HG03460 (cell line): Measurements from ENCODE around the gene WDR48.
A peak's percentile ranks its signal among the peaks of the same experiment; 100 is the strongest.

Source experiments
- ATAC-seq: cut with Tn5 transposase; IDR thresholded peaks from one replicate; pipeline ENCODE4 v1.9.1; 2021; ENCODE audit not compliant: unreplicated experiment

WDR48 gene

DNA sequence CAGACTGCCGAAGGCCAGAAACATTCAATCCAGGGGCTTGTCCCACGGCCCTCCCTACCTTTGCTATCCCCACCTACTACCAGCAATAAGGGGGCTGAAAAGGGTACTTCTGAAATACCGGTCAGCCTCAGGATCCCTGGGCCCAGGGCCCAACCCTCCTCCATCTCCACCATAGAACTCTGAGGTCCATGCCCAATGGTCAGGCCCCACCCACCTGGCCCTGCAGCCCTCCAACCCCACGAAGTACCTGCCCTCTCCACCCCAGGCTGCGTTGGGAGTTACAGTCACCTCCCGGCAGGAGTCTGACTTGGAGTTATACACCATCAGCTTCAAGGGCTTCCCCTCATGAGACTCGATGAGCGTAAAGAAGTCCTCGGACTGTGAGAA is 48.7 kb downstream of the WDR48 start:
- ATAC-seq: no peak

DNA sequence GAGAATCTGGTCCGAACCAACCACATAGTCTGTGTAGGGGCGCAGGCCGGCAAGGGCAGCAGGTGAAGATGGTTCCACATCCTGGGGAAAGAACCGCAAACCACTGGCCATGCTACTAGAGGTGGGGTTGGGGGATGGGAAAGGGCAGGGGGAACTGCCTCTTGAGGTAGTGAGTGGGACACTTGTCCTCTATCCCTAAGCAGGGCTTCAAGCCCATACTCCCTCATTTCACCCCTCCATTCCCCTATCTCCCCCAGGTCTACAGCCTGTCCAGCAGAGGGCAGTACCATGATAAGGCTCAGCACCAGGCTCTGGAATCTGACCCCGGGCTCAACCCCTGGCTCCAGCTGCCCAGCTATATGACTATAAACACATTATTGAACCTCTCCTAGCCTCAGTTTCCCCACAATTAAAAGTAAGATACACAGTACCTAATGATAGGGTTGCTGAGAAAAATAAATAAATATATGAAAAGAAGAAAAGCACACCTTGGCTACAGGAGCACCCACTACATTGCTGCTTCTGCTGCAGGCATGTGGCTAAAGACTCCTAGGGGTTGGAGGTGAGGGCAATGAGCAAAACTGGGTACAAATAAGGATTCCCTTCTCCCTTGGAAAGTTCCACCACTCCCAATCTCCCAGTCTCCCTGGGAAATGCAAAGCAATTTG is 49.3 kb downstream of the WDR48 start:
- ATAC-seq: no peak

DNA sequence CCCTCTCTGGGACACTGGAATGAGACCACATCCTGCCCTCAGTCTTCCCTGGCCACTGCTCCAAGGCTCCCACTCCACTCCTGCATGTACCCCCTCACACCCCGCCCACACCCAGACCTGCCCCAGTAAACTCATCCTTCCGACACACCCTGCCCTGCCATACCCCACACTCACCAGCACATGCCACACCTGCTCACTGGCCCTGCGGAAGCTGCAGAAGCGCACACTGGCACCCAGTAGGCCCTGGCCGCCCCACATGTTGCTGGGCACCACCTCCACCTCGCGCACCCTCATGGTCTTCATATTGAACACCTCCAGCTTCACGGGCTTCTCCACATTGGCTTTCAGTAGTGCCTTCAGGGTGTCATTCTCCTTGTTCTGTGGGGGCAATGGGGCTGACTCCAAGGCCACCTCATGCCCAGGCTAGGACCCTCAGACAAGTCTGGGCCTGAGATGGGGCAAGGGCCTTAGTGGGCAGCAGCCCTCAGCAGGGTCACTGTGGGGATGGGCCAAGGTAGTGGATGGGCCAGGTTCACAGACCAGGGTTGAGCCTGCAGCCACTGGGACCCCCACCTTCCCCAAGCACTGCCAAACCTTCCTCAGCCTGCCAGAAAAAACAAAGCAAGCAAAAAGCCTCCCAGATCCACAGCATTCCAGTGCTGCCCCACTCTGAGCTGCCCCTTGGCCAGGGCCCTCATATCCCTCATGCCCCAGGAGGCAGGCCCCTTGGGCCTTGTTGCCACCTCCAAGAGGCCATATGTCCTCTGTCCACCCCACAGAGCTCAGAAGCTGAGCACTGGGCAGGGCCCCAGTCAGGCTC is 50.9 kb downstream of the WDR48 start:
- ATAC-seq: no peak

DNA sequence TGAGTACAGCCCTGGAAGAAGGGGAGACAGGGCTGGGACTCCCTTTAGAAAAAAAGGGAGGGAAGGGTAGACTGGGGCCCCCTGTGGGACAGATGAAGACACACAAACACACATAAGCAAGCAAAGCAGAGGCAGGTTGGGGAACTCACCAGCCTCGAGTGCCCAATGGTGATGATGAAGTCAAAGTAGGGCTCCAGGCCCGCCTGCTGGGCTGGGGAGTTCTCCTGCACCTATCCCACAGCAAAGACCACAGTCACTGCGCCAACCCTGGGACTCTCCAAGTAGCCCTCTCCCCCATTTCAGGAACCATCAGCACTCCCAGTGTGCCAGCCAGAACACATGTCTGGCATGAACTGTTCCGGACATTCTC is 51.5 kb downstream of the WDR48 start:
- ATAC-seq: no peak

DNA sequence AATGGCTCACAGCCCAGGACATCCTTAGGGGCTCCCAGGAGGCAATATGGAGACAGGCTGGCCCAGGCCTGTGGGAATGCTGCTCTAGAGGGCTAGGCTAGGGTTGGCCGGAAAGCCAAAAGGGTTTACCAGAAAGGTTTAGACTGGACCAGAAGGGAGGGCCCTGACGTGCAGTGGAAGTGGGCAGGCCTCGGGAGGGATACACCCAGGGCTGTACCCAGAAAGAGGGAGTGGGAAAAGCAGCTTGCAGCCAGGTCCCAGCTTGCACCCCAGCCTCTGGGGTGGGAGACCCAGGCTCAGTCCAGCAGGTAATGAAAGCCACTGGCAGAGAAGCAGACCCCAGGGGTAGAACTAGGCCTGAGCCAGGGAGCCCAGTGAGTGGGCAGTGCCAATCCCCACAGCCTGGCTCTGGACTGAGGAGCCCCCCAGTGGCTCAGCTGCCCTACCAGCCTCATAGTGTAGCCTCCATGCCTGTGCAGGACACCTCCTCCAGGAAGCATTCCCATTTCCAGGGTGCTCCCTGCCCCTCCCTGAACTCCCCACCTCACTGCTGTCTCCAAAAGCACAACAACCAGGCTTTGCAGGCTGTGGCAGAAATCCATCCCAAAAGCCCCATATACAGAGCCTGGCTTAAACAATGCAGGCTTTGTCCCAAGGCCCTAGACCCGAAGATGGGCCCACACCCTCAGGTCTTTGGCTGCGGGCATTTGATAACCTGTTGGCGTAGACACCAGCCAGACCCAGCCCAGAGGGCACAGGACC is 52.2 kb downstream of the WDR48 start:
- ATAC-seq: no peak

DNA sequence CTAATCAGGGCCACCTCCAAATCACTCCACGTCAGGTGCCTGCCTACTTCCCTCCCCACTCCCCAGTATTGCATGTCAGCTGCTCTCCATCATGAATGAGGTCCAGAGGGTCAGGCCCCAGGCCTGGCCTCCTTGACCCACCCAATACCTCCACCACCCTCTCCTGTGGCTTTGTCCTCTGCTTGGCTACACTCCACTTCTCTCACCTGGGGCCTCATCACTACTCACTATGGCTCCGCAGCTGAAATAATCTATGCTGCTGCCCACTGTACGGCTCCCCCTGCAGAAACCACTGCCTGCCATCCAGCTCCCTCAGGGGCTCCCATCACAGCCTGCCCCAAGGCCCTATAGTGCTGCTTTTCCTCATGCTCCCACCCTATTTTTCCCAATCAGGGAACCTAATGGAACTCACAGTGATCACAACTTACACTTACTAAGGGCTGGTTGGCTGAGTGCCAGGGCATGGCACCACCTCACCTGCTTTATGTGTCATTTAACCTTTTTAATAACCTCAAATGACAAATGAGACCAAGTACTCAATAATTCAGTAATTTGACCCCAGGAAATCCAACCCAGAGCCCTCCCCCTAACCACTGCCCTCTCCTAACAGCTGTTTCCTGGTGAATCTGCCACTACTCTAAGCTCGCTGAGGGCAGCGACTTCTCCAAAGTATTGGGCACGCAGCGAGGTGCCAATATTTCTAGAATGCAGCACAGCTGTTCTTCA is 53.3 kb downstream of the WDR48 start:
- ATAC-seq: no peak

DNA sequence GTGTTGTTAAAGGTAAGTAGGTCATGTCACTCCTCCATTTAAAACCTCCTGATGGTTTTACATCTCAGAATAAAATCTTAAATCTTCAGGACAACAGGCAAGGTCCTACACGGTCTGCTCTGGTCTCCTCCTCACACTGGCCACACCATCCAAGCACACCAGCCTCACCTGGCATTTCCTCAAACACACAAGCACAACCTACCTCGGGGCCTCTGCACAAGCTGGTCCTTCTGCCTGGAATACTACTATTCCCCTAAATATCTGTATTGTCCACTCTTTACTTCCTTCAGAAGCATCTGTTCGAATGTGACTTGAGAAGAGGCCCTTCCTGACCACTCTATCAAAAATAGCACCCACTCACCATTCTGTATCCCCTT is 53.9 kb downstream of the WDR48 start:
- ATAC-seq: no peak

DNA sequence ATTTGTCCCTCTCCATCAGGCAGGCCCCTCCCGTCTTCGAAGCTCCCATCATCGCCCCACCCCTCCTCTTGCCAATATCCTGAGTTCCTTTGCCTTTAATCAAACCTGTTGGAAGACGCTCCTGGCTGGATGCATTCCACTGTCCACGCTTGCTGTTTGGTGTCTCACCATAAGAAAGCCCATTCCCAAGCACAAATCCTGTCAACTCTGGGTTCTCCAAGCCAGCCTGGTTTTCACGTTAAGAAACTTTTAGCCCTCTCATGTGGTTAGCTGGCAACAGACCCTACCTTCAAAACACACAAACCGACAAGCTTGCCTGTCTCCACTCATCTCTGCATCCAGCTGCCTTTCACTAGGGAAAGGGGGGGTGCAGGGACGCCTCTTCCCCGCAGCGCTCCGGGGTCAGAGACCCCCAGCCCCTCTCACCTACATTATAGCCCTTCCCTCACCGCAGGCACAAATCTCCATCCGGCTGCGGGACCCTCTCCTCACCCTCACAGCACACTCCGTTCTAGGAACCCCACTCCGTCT is 54.5 kb downstream of the WDR48 start:
- no peak for ATAC-seq

DNA sequence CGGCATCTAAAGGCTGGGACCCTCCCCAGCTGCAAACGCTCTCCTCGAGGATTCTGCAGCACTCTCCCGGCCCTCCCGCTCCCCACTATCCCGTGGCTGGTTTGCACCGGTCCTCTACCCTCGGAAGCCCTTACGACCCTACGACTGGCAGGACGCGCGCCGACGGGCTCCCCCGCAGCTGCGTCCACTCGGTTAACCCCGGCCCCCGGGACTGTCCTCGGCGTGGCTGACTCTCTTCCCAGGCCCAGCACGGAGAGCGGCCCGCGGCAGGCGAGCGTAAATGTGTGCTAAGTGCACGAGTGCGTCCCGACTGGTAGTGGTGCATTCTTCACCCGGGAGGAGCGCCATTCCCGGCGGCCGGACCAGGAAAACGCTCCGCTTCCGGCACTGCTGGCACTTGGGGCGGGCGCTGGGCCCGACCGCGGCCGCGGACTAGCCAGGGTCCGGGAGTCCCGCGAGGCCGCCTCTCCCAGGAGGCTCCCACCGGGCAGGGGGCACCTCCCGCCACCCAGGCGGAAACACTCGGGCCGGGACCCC is 55.1 kb downstream of the WDR48 start:
- peak; percentile 3 for ATAC-seq

DNA sequence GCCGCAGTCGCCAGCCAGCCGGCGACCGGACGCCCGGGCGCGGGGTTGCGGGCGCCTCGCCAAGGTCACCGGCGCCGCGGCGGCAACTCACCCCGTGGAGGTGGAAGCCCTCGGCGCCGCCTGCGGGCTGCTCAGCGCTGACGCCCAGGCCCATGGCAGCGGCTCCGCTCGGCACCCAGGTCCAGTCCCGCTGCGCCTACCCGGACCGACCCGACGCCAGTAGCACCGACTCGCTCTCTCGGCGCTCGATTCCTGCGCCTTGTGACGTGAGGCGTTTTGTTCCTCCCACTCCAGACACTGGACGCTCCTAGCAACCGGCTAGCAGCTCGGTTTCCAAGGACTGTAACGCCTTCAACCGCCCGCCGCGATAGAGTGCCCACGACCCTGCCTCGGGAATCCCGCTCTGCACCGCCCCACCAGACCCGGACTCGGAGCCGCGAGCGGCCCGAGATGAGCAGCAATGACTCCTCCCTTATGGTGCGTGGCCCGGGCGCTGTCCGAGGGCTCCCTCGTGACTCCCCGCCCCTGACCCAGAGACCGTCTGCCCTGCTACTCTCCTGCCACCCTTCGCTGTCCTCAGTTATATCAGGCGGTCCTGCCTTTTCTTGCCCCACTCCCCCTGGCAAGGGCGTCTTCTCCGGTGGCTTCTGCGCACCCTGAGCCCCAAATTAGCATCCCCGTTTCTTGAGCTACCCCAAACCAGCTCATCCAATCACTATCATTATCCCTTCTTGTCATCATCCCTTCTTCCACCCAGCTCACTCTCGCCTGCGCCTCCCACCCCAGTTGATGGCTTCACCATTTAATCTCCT is 55.8 kb downstream of the WDR48 start, which contains the start of the genes GORASP1 and TTC21A:
GORASP1 (minus strand) TSS at position 240 of the 812 bp plus-strand sequence; CDS start at position 154, 86 bp downstream.
TTC21A (plus strand) TSS at position 293 of the 812 bp plus-strand sequence; CDS start at position 451, 158 bp downstream.
- ATAC-seq: peak; percentile 46

DNA sequence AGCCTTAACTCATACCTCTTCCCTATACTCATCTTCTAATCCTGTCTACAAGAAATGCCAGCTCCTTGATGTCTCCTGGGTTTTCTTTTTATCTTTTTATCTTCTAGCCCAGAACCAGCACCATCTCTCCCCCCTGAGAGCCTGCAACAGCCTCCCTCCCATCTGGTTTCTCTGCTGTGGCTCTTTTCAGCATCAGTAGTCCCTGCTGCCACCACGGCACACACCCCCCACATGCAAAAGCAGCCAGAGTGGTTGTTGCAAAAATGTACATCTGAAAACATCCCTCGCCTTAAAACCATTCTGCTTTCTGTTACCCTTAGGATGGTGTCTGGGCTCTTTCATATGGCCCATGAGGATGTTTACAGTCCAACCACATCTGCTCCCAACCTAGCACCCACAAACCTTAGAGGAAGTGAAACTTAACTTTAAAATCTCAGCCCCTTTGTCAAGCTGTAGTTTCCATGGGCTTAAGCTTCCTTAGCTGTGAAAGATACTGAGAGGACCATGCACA is 56.4 kb downstream of the WDR48 start:
- ATAC-seq: peak; percentile 80

DNA sequence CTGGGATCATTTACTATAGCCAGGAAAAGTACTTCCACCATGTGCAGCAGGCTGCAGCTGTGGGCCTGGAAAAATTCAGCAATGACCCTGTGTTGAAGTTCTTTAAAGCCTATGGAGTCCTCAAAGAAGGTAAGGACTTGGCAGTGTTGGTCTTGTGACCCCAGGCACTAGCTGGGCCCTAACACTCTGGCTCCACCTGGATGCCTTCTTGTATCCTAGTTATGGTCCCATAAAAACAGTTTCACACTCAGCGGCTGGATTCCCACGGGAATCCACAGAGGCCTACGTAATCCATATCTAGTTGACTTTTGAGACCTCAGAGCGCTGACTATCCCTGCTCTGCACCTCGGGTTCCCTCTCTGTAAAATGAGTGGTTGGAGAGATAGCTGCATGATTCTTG is 57.3 kb downstream of the WDR48 start:
- no peak for ATAC-seq

DNA sequence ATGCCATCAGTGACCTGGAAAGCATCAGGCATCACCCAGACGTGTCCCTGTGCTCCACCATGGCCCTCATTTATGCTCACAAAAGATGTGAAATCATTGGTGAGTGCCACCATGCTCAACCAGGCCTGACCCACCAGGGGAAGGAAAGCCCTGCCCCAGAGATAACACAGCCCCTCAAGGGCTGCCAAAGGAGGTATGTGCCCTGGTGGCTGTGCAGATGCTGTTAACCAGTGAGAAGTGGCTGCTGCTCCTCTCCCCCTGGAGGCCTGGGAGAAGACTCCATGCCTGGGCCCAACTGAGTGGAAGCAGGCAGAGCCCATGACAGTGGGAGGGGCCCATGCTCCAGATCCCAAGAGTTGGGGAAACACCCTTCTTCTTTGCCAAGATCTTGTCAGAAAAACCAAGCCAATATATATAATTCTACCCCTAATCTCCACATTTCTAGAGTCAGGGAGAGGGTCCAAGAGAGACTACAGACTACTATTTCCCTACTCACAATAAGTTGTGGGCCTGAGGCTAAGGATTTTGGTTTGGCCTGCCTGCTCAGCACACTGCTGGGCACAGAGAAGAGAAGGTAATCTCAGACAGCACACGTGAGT is 58.3 kb downstream of the WDR48 start:
- no peak for ATAC-seq

DNA sequence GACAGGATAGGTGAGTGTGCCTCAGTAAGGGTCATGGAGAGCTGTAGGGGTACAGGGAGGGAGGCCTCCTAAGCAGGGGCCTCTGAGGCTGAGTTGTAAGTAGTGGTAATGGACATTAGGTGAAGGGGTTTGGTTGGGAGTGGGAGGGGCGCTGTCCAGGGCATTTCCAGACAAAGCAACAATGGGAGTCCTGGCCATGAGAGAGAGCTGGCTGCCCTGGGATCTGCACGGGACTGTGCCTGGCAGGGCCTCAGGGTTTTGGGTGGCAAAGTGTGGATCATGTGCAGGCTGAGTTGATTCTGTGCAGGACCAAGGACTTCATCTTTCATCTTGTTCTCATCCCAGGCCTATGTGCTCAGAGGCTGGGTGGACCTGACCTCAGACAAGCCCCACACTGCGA is 60.3 kb downstream of the WDR48 start:
- ATAC-seq: no peak

DNA sequence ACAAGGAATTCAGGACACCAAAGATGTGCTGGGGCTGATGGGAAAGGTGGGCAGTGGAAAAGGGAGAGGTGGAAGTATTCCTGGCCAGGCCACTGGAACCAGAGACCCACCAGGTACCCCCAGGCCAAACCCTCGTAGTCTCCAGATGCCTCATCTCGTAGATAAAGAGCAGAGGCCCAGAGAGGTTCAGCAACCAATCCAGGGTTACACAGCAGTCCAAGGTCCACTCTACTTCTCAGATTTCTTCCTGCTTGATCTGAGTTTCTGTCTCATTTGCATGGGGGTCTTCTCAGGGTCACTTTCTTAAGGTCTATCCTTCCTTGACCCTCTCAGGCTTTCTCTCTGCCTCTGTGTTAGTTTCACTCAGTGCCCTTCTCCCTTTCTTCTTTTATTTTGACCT is 60.7 kb downstream of the WDR48 start:
- ATAC-seq: no peak

DNA sequence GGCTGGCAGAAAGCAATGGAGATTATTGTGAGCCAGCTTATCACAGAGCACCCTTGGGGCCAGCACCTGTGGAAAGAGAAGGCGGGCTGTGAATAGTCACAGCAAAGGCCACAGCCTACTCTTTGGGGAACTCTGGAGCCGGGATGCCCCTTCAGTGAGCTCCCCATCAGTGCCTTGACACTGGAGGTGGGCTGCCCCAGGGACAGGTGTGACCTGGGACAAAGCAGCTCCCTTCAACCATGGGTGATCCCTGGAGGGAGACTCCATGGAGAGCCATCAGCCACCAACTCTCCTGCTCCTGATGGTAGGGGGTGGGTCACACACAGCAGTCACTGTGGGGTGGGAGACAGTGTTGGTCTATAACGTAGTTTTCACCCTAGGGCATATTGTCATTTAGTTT is 61.5 kb downstream of the WDR48 start:
- no peak for ATAC-seq

DNA sequence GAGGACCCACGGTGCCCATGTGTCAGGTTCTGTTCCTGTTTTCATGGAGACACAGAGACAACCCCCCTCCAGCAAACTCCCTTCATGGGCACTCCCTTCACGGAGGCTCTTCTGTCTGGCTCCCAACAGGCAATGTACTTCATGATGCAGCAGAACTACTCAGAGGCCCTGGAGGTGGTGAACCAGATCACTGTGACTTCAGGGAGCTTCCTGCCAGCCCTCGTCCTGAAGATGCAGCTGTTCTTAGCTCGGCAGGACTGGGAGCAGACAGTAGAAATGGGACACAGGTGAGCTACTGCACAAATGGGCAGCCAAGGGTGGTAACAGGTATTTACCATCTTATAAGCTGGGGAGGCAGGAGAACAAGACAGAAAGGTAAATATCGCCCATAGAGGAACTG is 62.6 kb downstream of the WDR48 start:
- no peak for ATAC-seq

DNA sequence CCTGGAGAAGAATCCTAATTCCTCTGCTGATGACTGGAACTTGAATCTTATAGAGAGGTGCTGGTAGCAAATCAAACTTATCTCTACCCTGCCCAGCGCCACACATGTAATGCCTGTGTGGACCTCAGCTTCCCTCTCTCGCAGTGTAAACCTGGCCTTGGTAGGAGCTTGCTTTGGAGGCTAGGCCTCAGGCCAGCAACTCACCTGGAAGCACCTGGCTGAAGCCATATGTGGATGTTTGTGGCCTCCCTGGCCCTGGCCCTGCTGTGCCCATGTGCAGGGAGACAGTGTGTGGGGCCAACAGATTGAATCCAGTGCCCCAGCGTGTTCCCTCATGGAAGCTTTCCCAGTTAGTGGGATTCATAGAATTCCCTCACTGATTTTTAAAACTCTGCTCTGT is 64.1 kb downstream of the WDR48 start:
- ATAC-seq: no peak

DNA sequence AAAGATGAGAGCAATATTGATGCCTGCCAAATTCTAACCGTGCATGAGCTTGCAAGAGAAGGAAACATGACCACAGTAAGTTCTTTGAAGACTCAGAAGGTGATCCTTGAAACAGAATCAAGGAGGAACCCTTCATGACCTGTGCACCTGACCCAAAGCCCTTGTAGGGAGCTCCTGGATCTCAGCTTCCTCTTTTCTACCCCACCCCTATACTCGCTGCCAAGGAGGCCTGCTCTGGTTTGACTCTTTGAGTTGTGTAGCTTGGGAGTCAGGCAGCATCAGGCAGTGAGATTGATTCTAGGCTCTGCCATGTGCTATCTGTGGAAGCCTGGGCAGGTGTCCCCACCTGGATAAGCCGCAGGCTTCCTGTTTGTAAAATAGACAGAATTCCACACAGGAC is 66.3 kb downstream of the WDR48 start:
- no peak for ATAC-seq
